HepG2 (cell line): ENCODE data around the gene C9orf43. TPM values are rescaled to one million over a fixed set of nuclear protein-coding genes. Genes with fewer than 3 reads are reported as not detected.

Source experiments
- BRD4 ChIP-seq: sonication (generic); formaldehyde crosslinking; IDR thresholded peaks from 2 replicates; pipeline ENCODE4 v1.4.0; 2020; ENCODE audit warnings: missing genetic modification reagents
- GZF1 ChIP-seq: sonication (generic); formaldehyde crosslinking; IDR thresholded peaks from 2 replicates; pipeline ENCODE4 v1.5.1; 2020; ENCODE audit warnings: mild to moderate bottlenecking, missing genetic modification reagents
- HOXA9 ChIP-seq: sonication (generic); formaldehyde crosslinking; IDR thresholded peaks from 2 replicates; pipeline ENCODE4 v1.8.1; 2022; ENCODE audit warnings: missing genetic modification reagents, mild to moderate bottlenecking, moderate library complexity, borderline replicate concordance
- KMT2A ChIP-seq: sonication (generic); formaldehyde crosslinking; IDR thresholded peaks from 2 replicates; pipeline ENCODE4 v1.4.0; 2020; ENCODE audit warnings: missing genetic modification reagents
- MAFF ChIP-seq: IDR thresholded peaks from 2 replicates; pipeline ENCODE4 v1.6.1; 2011; ENCODE audit warnings: low read depth, low read length, improper control_type of control experiment
- NFE2L2 ChIP-seq: fragments of 150-350 bp; IDR thresholded peaks from 2 replicates; pipeline ENCODE4 v1.6.1; 2014; ENCODE audit warnings: low read length
- SIN3A ChIP-seq: IDR thresholded peaks from 2 replicates; pipeline ENCODE4 v1.6.1; 2011; ENCODE audit warnings: low read depth, mild to moderate bottlenecking, control low read depth, low read length, borderline replicate concordance
- ZFP36L1 ChIP-seq: sonication (generic); formaldehyde crosslinking; IDR thresholded peaks from 2 replicates; pipeline ENCODE4 v1.8.0; 2022; ENCODE audit warnings: mild to moderate bottlenecking, missing genetic modification reagents, moderate library complexity
- ZNF501 ChIP-seq: sonication (generic); formaldehyde crosslinking; IDR thresholded peaks from 2 replicates; pipeline ENCODE4 v1.5.1; 2020; ENCODE audit warnings: mild to moderate bottlenecking, moderate library complexity, missing genetic modification reagents
- ZNF598 ChIP-seq: sonication (generic); formaldehyde crosslinking; IDR thresholded peaks from 2 replicates; pipeline ENCODE4 v1.5.1; 2020; ENCODE audit warnings: mild to moderate bottlenecking, missing genetic modification reagents, borderline replicate concordance
- ZNF678 ChIP-seq: sonication (generic); formaldehyde crosslinking; IDR thresholded peaks from 2 replicates; pipeline ENCODE4 v1.4.0; 2020; ENCODE audit warnings: mild to moderate bottlenecking, missing genetic modification reagents
- ZNF720 ChIP-seq: sonication (generic); formaldehyde crosslinking; IDR thresholded peaks from 2 replicates; pipeline ENCODE4 v1.4.0; 2020; ENCODE audit warnings: missing genetic modification reagents
- ZNF790 ChIP-seq: sonication (generic); formaldehyde crosslinking; IDR thresholded peaks from 2 replicates; pipeline ENCODE4 v1.8.0; 2022; ENCODE audit warnings: missing genetic modification reagents, mild to moderate bottlenecking, borderline replicate concordance
- ZSCAN30 ChIP-seq: sonication (generic); formaldehyde crosslinking; IDR thresholded peaks from 2 replicates; pipeline ENCODE4 v1.5.0; 2020; ENCODE audit warnings: mild to moderate bottlenecking, missing genetic modification reagents
- polyA plus RNA-seq, 8 experiments: library from polyadenylated mRNA; depleted of rRNA in 3 of 8; stranded (reverse) in 7 of 8; unstranded in 1 of 8; fragments of >200 nt; fragmentation: Illumina TruSeq in 4 of 8; extraction: Trizol in 4 of 8; gene quantifications; 2 replicates each; pipeline versions ENCODE4 v1.2.1 to v1.2.3, GENCODE V29; 2011 to 2016; ENCODE audit warnings: low read depth in 4 of 8, missing spikeins in 1 of 8, mixed read lengths in 1 of 8; ENCODE audit not compliant: insufficient read depth in 1 of 8
- total RNA-seq, 5 experiments: library from RNA; depleted of rRNA; stranded (reverse); fragments of >200 nt; fragmentation: Illumina TruSeq; extraction: Trizol; gene quantifications; 2 replicates each; pipeline ENCODE4 v1.2.3, GENCODE V29; 2016; ENCODE audit warnings: low read depth in 1 of 5
- TF ChIP-seq, protein P1 (sequence below): sonication (generic); formaldehyde crosslinking; conservative IDR thresholded peaks from 2 replicates; pipeline ENCODE4 v1.4.0; 2020; ENCODE audit warnings: missing genetic modification reagents
- TF ChIP-seq, protein P2 (sequence below): sonication (generic); formaldehyde crosslinking; IDR thresholded peaks from 2 replicates; pipeline ENCODE4 v1.4.0; 2020; ENCODE audit warnings: missing genetic modification reagents, mild to moderate bottlenecking, borderline replicate concordance
- TF ChIP-seq, protein P3 (sequence below): sonication (generic); formaldehyde crosslinking; IDR thresholded peaks from 2 replicates; pipeline ENCODE4 v1.4.0; 2020; ENCODE audit warnings: missing genetic modification reagents
- TF ChIP-seq, protein P4 (sequence below): sonication (generic); formaldehyde crosslinking; IDR thresholded peaks from 2 replicates; pipeline ENCODE4 v1.4.0; 2020; ENCODE audit warnings: mild to moderate bottlenecking, missing genetic modification reagents
- TF ChIP-seq, protein P5 (sequence below): IDR thresholded peaks from 2 replicates; pipeline ENCODE4 v1.6.1; 2016; ENCODE audit warnings: mild to moderate bottlenecking, missing biosample characterization, missing genetic modification reagents

C9orf43 gene
- total and polyA plus RNA-seq, 2 of the 13 experiments (the other 11 are each of a cell fraction or from before 2014, with no cell fraction given) = 0.24 to 0.31 TPM

DNA sequence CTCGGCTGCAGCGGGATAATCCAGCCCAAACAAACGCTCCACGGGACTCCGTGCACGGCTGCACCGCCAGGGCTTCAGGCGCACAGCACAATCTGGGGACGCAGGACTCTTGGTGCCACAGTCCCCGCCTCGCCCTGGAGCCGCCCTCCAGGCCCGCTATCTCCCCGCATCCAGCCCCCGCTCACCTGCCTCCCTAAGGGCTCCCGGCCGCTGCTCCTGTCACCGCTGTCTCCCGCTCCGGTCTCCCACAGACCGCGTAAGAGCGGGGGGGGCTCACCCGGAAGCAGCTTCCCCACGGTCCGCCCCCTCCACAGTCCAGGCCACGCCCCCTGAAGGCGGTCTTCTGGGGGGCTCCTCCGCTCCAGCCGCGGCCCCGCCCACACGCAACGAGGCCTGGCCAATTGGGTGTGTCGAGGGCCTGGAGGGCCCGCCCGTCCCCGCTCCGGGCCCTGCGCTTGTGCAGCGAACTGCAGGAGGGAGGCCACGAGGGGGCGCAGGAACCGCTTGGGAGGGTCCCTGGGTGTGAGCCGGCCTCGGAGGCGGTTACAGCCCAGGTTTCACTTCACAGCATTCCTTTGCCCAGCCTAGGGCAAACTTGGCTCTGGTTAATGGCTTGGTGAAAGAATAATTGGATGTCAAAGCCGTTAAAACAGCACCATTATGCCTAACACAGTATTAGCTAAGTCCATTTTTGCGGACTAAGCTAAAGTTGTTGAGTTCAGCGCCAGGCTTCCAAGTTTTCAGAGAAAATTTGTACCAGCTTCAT lies 9.3 kb upstream of the C9orf43 start, which contains the start of gene ALAD (continued):
- TF ChIP-seq, protein P1, sequence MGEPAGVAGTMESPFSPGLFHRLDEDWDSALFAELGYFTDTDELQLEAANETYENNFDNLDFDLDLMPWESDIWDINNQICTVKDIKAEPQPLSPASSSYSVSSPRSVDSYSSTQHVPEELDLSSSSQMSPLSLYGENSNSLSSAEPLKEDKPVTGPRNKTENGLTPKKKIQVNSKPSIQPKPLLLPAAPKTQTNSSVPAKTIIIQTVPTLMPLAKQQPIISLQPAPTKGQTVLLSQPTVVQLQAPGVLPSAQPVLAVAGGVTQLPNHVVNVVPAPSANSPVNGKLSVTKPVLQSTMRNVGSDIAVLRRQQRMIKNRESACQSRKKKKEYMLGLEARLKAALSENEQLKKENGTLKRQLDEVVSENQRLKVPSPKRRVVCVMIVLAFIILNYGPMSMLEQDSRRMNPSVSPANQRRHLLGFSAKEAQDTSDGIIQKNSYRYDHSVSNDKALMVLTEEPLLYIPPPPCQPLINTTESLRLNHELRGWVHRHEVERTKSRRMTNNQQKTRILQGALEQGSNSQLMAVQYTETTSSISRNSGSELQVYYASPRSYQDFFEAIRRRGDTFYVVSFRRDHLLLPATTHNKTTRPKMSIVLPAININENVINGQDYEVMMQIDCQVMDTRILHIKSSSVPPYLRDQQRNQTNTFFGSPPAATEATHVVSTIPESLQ (CRISPR knock-in tag) = no peak
- no peak for TF ChIP-seq ZNF678 (CRISPR knock-in tag)
- TF ChIP-seq GZF1 (CRISPR knock-in tag) = no peak
- TF ChIP-seq SIN3A = peak; percentile 86; the same call in 1 of the 2 replicates
- TF ChIP-seq ZNF720 (CRISPR knock-in tag) = no peak
- TF ChIP-seq, protein P2, sequence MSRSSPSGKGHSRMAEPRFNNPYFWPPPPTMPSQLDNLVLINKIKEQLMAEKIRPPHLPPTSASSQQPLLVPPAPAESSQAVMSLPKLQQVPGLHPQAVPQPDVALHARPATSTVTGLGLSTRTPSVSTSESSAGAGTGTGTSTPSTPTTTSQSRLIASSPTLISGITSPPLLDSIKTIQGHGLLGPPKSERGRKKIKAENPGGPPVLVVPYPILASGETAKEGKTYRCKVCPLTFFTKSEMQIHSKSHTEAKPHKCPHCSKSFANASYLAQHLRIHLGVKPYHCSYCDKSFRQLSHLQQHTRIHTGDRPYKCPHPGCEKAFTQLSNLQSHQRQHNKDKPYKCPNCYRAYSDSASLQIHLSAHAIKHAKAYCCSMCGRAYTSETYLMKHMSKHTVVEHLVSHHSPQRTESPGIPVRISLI (CRISPR knock-in tag) = no peak
- TF ChIP-seq, protein P3, sequence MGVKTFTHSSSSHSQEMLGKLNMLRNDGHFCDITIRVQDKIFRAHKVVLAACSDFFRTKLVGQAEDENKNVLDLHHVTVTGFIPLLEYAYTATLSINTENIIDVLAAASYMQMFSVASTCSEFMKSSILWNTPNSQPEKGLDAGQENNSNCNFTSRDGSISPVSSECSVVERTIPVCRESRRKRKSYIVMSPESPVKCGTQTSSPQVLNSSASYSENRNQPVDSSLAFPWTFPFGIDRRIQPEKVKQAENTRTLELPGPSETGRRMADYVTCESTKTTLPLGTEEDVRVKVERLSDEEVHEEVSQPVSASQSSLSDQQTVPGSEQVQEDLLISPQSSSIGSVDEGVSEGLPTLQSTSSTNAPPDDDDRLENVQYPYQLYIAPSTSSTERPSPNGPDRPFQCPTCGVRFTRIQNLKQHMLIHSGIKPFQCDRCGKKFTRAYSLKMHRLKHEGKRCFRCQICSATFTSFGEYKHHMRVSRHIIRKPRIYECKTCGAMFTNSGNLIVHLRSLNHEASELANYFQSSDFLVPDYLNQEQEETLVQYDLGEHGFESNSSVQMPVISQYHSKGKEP = no peak
- TF ChIP-seq HOXA9 (CRISPR knock-in tag) = no peak
- no peak for TF ChIP-seq NFE2L2
- peak; percentile 85 for TF ChIP-seq KMT2A (CRISPR knock-in tag)
- TF ChIP-seq ZSCAN30 = no peak
- TF ChIP-seq, protein P4, sequence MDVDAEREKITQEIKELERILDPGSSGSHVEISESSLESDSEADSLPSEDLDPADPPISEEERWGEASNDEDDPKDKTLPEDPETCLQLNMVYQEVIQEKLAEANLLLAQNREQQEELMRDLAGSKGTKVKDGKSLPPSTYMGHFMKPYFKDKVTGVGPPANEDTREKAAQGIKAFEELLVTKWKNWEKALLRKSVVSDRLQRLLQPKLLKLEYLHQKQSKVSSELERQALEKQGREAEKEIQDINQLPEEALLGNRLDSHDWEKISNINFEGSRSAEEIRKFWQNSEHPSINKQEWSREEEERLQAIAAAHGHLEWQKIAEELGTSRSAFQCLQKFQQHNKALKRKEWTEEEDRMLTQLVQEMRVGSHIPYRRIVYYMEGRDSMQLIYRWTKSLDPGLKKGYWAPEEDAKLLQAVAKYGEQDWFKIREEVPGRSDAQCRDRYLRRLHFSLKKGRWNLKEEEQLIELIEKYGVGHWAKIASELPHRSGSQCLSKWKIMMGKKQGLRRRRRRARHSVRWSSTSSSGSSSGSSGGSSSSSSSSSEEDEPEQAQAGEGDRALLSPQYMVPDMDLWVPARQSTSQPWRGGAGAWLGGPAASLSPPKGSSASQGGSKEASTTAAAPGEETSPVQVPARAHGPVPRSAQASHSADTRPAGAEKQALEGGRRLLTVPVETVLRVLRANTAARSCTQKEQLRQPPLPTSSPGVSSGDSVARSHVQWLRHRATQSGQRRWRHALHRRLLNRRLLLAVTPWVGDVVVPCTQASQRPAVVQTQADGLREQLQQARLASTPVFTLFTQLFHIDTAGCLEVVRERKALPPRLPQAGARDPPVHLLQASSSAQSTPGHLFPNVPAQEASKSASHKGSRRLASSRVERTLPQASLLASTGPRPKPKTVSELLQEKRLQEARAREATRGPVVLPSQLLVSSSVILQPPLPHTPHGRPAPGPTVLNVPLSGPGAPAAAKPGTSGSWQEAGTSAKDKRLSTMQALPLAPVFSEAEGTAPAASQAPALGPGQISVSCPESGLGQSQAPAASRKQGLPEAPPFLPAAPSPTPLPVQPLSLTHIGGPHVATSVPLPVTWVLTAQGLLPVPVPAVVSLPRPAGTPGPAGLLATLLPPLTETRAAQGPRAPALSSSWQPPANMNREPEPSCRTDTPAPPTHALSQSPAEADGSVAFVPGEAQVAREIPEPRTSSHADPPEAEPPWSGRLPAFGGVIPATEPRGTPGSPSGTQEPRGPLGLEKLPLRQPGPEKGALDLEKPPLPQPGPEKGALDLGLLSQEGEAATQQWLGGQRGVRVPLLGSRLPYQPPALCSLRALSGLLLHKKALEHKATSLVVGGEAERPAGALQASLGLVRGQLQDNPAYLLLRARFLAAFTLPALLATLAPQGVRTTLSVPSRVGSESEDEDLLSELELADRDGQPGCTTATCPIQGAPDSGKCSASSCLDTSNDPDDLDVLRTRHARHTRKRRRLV (CRISPR knock-in tag) = 0 out of 2 replicates have a peak, but pooled peaks have one; percentile 33
- TF ChIP-seq BRD4 (CRISPR knock-in tag) = peak; percentile 71; the same call in 1 of the 2 replicates
- no peak for TF ChIP-seq ZFP36L1 (CRISPR knock-in tag)
- peak; percentile 54; the same call in 1 of the 2 replicates for TF ChIP-seq ZNF598
- TF ChIP-seq MAFF = peak; percentile 21; the same call in 1 of the 2 replicates
- TF ChIP-seq, protein P5, sequence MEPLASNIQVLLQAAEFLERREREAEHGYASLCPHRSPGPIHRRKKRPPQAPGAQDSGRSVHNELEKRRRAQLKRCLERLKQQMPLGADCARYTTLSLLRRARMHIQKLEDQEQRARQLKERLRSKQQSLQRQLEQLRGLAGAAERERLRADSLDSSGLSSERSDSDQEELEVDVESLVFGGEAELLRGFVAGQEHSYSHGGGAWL (CRISPR knock-in tag) = peak; percentile 43; the same call in 1 of the 2 replicates
- TF ChIP-seq ZNF790 = no peak
- TF ChIP-seq ZNF501 (CRISPR knock-in tag) = peak; percentile 93
